T-helper 1 cell (primary cell): ENCODE data around the gene SOX4.

ENCODE experiments used
- DNase-seq, 5 donors: peaks; one replicate each; pipeline ENCODE4 v3.0.0-alpha.2; 2012 to 2020

Gene SOX4

GRCh38 chr6:21594416-21595281 lies 1.1 kb downstream of the SOX4 start:
- DNase-seq = peak in 1 of 5 donors; percentile 28

- DNase-seq = peak in 1 of 5 donors; percentile 10
Observed at GRCh38 chr6:21595285-21596144, 2.0 kb downstream of the SOX4 start.

GRCh38 chr6:21596145-21596948 lies 2.8 kb downstream of the SOX4 start:
- DNase-seq = peak in 1 of 5 donors; percentile 4

GRCh38 chr6:21596949-21597682 lies 3.6 kb downstream of the SOX4 start:
- peak in 1 of 5 donors; percentile 7 for DNase-seq

- no peak for DNase-seq
Observed at GRCh38 chr6:21597801-21598673, 4.5 kb downstream of the SOX4 start.

DNA sequence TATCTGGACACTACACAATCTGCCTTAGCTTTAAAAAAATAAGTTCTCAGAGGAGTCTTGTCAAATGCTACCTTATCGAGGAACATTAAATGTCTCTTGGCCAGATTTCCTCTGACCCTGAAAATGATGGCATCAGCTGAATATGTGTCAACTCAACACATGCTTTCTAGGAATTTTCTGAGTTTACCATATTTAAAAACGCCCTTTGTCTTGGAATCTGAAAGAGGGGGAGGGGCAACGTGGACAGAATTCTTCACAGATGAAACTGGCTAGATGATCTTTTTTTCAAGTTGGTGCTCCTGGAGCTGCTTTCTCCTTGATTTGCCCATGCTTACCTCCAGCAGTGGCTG lies 5.1 kb downstream of the SOX4 start:
- DNase-seq = no peak

DNA sequence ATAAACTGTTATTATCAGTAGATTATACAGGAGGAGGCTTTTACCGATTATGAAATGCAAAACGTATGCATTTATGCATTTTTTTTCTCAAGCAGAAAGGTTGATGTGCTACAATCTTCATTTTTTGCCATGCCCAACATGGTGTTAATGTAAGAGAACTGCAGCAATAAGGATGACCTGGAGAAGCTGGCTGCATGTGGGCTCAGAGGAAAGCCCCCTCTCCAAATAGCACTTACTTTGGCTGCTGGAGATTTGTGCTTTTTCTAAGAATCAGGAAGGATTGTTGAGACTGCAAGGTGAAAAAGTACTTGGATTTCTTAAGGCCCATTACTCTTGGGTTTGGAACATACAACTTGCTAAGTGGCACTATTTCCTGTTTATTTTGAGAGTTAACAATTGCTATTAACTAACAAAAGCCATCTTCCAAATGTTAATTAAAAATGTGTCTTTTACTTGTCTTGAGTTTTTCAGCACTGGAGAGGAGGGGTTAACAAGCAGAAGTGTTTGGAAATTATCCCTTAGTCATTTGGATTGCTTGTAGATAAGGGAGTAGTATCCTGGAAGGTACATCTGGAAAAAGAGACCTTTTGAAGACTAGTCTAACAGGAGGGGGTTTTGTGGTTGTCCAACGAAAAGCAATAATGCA lies 5.6 kb downstream of the SOX4 start:
- DNase-seq = no peak

GRCh38 chr6:21601339-21601923 lies 7.9 kb downstream of the SOX4 start:
- no peak for DNase-seq

DNA sequence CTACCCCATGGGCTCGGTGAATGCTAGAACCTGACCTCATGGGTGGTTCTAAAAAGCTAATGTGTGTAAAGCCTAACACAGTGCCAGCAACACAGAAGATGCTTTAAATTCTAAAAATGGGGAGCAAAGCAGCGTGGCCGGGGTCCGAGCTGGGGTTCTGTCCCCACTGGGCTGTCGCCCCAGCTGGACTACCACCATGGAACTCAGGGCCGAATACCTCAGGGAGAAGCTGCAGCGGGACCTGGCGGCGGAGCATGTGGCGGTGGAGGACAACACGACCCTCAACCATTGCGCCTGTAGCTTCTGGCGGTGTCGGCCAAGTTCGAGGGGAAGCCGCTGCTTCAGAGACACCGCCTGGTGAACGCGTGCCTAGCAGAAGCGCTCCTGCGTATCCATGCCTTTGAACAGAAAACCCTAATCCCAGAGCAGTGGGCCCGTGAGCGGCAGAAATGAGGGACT lies 8.4 kb downstream of the SOX4 start:
- no peak for DNase-seq

DNA sequence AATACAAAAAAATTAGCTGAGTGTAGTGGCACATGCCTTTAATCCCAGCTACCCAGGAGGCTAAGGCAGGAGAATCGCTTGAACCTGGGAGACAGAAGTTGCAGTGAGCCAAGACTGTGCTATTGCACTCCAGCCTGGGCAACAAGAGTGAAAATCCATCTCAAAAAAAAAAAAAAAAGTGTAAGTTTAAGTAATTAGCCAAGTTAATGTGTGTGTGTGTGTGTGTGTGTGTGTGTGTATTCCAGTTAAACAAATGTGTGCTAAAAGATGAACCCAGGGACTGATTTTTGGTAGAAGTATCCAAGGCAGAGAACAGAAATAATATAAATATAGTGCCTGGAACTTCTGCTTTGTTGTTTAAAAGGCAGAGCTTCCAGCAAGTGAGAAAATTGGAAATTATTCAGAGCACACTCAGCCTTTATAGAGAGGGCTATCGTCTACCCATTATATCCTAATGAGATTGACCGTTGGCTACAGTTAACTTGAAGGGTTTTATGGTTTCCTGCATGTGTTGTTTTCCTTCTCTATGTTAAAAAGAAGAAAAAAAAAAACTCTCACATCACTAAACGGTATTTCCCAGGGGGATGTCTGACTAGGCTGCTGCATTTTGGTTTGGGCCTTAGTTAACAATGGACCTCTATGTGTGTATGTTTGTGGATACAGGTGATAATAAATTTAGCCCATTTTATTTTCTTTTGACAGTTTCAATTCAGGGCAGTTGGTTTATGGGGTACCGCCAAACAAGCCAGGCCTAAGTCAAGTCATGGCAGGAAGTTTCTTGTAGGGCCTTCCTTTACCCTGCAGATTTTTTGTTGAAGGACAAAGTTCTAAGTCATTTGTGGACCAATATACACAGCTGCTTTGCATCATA lies 9.8 kb downstream of the SOX4 start:
- DNase-seq = no peak

- DNase-seq = no peak
Observed at GRCh38 chr6:21604081-21604480, 10.5 kb downstream of the SOX4 start.

DNA sequence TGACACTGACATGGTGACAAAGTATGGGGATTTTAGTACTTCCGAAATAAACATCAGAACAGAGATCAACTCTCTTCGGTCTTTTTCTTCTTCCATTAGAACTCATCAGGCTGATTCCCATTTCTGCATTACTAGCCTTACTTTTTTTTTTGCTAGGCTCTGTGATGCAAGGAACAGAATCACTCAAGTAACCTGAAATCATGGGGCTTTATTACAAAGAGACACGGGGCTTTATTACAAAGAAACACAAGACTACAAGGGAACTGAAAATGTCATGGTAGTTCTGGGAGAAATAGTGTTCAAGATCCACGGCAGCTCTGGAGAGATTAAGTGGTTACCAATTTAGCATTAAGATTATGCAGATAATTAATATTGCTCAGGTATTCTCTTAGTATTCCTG lies 11.6 kb downstream of the SOX4 start:
- DNase-seq = no peak

DNA sequence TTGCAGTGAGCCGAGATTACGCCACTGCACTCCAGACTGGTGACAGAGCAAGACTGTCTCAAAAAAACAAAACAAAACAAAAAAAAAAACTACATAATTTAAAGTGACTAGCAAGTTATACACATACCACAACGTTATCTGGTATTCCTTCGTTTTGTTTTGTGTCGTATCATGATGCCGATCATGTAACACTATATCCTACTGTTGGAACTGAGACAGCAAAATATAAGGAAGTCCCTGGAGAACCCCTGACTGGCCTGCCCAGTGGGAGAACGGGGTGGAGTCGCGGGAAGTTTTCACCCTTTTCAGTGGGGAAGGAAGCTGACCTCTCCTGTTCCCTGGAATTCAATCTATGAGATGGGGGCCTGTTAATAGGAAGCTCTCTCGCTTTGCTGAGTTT lies 15.1 kb downstream of the SOX4 start:
- no peak for DNase-seq

DNA sequence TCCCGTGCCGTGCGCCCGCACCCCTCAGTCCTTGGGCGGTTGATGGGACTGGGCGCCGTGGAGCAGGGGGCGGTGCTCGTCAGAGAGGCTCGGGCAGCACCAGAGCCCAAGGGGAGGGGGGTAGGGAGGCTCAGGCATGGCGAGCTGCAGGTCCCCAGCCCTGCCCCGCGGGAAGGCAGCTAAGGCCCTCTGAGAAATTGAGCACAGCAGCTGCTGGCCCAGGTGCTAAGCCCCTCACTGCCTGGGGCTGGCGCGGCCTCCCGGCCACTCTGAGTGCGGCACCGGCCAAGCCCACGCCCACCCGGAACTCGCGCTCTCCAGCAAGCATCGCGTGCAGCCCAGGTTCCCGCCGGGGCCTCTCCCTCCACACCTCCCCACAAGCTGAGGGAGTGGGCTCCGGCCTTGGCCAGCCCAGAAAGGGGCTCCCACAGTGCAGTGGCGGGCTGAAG lies 16.4 kb downstream of the SOX4 start:
- DNase-seq = no peak

GRCh38 chr6:21610341-21610740 lies 16.8 kb downstream of the SOX4 start:
- no peak for DNase-seq

DNA sequence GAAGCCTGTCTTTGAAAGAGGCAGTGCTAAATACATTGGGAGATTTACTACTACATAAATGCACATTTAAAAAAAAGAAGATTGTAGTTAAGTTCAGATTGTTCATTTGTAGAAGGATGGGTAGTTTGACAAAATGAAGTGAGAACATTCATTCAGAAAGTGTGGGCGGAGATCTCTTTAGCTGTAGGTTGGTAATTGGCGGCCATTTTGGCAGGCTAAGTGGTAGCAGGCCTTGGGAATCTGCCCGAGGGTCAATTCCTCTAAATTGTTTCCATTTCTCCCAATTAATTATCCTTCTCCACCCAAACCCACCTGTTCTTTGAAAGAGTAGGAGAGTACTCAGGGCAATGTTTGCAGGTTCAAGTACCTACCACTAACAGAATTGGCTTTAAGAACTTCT lies 17.9 kb downstream of the SOX4 start:
- no peak for DNase-seq

DNA sequence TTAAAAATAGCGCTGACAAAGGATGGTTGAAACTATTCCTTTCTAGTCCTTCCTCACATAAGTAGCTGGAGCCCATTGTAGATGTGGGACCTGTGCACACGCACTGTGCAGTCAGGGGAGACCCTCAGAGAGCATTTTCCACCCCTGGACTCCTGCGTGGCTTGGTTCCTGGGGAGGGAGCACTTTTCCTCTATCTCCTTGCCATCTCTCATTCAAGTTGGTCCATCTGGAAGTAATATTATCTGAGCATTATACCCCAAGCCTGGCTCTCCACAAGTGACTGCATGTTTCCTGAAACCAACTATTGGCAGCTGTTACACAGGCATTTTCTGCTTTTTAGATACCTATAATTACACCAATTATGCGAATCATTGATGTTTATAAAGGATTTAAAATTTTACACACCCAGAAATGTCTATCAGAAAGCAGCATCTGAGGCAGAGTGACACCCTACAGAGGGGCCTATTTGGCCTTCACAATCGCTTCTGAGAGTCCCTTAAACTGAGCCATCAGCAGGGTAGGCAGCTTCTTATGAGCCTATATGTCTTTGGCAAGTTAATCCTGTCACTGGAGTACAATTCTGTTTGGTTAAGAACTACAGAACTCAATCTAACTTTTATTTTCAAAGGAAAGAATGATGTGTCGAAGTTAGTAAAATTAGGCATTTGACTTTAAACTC lies 18.7 kb downstream of the SOX4 start:
- no peak for DNase-seq

DNA sequence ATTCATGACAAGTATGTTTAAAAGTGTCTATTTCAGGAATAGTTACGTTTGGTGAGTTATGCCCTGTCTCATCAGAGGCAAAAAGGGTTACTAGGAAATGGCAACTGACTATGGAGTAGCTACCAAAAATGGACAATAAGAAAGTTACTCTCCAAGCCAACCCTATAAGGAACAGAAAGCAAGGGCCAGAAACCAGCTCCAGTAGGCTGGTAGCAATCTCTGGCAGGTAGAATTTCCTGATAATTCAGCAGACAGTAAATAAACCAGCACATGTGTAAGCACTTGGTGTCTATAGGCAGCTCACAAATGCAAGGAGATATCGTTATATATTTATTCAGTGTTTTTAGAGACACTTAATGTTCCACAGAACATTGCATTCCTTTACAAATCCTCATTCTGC lies 20.3 kb downstream of the SOX4 start:
- no peak for DNase-seq

DNA sequence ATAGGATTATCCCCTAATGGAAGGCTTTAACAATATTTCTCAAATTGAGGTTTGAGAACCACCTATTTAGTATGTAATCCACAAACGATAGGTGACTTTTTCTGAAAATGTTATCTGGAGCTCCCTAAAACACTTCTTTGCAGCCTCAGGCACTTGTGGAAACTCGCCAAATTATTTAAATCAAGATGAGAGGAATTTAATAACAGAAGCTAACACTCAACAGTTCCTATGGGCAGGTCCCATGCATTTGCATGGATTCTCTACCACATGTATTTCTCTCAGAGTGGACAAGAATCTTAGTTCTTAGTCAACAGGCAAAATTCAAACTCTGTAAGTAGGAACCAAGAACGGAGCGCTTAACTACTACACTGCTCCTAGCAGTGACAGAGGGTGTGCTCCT lies 20.7 kb downstream of the SOX4 start:
- no peak for DNase-seq
